Kidney (tissue), 14 donors: Measurements from ENCODE around the gene CUEDC2. TPM values are rescaled to one million over a fixed set of nuclear protein-coding genes. Genes with fewer than 3 reads are reported as not detected.

ENCODE experiments used
- DNase-seq, 5 donors: peaks; one replicate each; pipeline ENCODE4 v3.0.0-alpha.2; 2013 to 2020
- FAIRE-seq: peaks from 2 replicates; lab custom pipeline; 2012; peaks lifted over from hg19 to GRCh38; lab: Jason Lieb, UNC
- H3K27ac ChIP-seq, 2 donors: one replicate each; pipeline ENCODE4 v1.7.0; 2013; ENCODE audit warnings: low read depth in 2 of 2, low read length in 2 of 2, inconsistent platforms in 1 of 2
- H3K27me3 ChIP-seq: one replicate; pipeline ENCODE4 v1.7.1; 2013; ENCODE audit warnings: low read length, inconsistent platforms; ENCODE audit not compliant: control insufficient read depth, insufficient read depth
- H3K36me3 ChIP-seq, 3 donors: one replicate each; pipeline versions ENCODE4 v1.7.0 to v1.7.1; 2013; ENCODE audit warnings: low read length in 3 of 3, control low read depth in 1 of 3, inconsistent platforms in 1 of 3; ENCODE audit not compliant: insufficient read depth in 3 of 3, control insufficient read depth in 2 of 3
- H3K4me1 ChIP-seq, 3 donors: one replicate each; pipeline versions ENCODE4 v1.7.0 to v1.7.1; 2013; ENCODE audit warnings: low read length in 3 of 3, inconsistent platforms in 1 of 3, low read depth in 1 of 3; ENCODE audit not compliant: control insufficient read depth in 2 of 3, insufficient read depth in 2 of 3
- H3K4me3 ChIP-seq, 3 donors: one replicate each; pipeline versions ENCODE4 v1.7.0 to v1.8.1; 2013; ENCODE audit warnings: low read length in 3 of 3, control low read depth in 1 of 3, inconsistent platforms in 1 of 3
- H3K9ac ChIP-seq, 3 donors: one replicate each; pipeline versions ENCODE4 v1.7.0 to v1.7.1; 2013; ENCODE audit warnings: low read length in 3 of 3, control low read depth in 1 of 3, inconsistent platforms in 1 of 3
- H3K9me3 ChIP-seq, 3 donors: one replicate each; pipeline versions ENCODE4 v1.7.0 to v1.7.1; 2013; ENCODE audit warnings: low read length in 3 of 3, control low read depth in 1 of 3, inconsistent platforms in 1 of 3; ENCODE audit not compliant: control insufficient read depth in 2 of 3, insufficient read depth in 1 of 3
- CTCF ChIP-seq: IDR thresholded peaks from 3 replicates; pipeline ENCODE4 v1.5.1; 2012; ENCODE audit warnings: mild to moderate bottlenecking, moderate library complexity, borderline replicate concordance; ENCODE audit not compliant: insufficient read depth; ENCODE audit errors: extremely low read depth
- intact Hi-C: fragments of 100-400 bp; cut with DNase I; formaldehyde crosslinking; loops from one replicate; pipeline ENCODE4 v1.11.1; 2022
- polyA plus RNA-seq: library from polyadenylated mRNA; stranded (reverse); fragments of 350-450 nt; fragmentation: Illumina TruSeq; extraction: RNeasy Lipid Tissue Mini Kit (QIAGEN cat#74804); gene quantifications from one replicate; pipeline ENCODE4 v1.2.3, GENCODE V29; 2014; ENCODE audit warnings: low read depth, low replicate concordance; ENCODE audit not compliant: insufficient read depth
- total RNA-seq: library from RNA; stranded (reverse); fragmentation: NEBNext Ultra II Directional; extraction: Animal tissue kit (Norgen Biotek cat#: 25700); gene quantifications from one replicate; pipeline ENCODE4 v1.2.1, GENCODE V29; 2021
- donor health status: control.
- donor health status: control.
- donor health status: control.
- donor health status: control.
- donor health status: control.
- donor health status: DM: yes; HTN: yes; CAD: no.
- donor health status: Normal renal cell carcinoma (clear cell type).

CUEDC2 gene
- total and polyA plus RNA-seq, 2 donors from 2014 or later: 50.9 to 117 TPM

- no peak overlapping the region for H3K9ac ChIP-seq
- no peak for FAIRE-seq
- no peaks in the 10 kb centered on the region for H3K36me3 ChIP-seq
- peaks cover 0 to 3% (median 0%) of the 10 kb centered on the region in 3 donors for H3K4me1 ChIP-seq
- H3K9me3 ChIP-seq: no peaks in the 10 kb centered on the region
- peak overlapping the region in 1 of 3 donors; percentile 4 for H3K4me3 ChIP-seq
- DNase-seq: peak; percentile 57 to 85 (median 74)
- H3K27me3 ChIP-seq: peaks cover 2% of the 10 kb centered on the region
- H3K27ac ChIP-seq: no peak overlapping the region
- no peak for TF ChIP-seq CTCF
- intact Hi-C loops: no loop called here
Observed at GRCh38 chr10:102410429-102411073, 21.8 kb downstream of the CUEDC2 start.

GRCh38 chr10:102409604-102410428 lies 22.6 kb downstream of the CUEDC2 start:
- Histone ChIP-seq H3K27me3 (peaks cover 2% of the 10 kb centered on the region), H3K9ac (peak overlapping the region in 1 of 3 donors; percentile 3), H3K36me3 (no peaks in the 10 kb centered on the region), H3K4me1 (peaks cover 0 to 3% (median 0%) of the 10 kb centered on the region in 3 donors), H3K27ac (no peak overlapping the region), H3K4me3 (peak overlapping the region in 2 of 3 donors; percentile 22 to 28), H3K9me3 (no peaks in the 10 kb centered on the region)
- peak in 1 of 5 donors; percentile 44 for DNase-seq
- FAIRE-seq: no peak
- no peak for TF ChIP-seq CTCF
- intact Hi-C loops: no loop called here

- Histone ChIP-seq H3K4me1 (peaks cover 0 to 3% (median 0%) of the 10 kb centered on the region in 3 donors), H3K9ac (no peak overlapping the region), H3K27me3 (peaks cover 2% of the 10 kb centered on the region), H3K36me3 (no peaks in the 10 kb centered on the region), H3K4me3 (peak overlapping the region in 2 of 3 donors; percentile 28 to 47), H3K27ac (no peak overlapping the region), H3K9me3 (no peaks in the 10 kb centered on the region)
- FAIRE-seq (no peak), DNase-seq (peak; percentile 74 to 90 (median 86))
- no peak for TF ChIP-seq CTCF
- intact Hi-C loops: no loop called here
Observed at GRCh38 chr10:102408728-102409603, 23.4 kb downstream of the CUEDC2 start.
